GM21717 (cell line): ENCODE measurements around the gene SAP30L.
A peak's percentile ranks its signal among the peaks of the same experiment; 100 is the strongest.

Experiments used
- ATAC-seq: cut with Tn5 transposase; IDR thresholded peaks from one replicate; pipeline ENCODE4 v1.9.1; 2021; ENCODE audit warnings: mild to moderate bottlenecking, moderate library complexity; ENCODE audit not compliant: unreplicated experiment

Gene SAP30L

DNA sequence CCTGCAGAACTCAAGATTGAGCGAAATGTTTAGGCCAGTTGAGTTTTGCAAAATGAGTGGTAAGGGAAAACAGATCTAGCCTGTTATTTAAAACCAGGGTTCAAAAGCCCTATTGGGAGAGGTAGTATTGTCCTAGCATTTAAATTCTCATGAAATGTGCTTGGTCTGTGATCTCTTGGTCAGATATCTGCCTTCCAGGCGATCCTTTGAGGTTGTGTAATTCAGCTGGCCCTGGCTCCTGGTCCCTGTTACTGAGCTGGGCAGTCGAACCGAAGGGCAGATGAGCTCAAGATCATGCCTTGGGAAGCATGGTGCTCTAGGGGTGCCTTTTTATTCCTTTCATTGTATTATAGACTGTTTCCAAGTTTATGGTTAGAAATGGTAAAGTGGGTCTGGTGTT is 14.4 kb downstream of the SAP30L start:
- no peak for ATAC-seq

DNA sequence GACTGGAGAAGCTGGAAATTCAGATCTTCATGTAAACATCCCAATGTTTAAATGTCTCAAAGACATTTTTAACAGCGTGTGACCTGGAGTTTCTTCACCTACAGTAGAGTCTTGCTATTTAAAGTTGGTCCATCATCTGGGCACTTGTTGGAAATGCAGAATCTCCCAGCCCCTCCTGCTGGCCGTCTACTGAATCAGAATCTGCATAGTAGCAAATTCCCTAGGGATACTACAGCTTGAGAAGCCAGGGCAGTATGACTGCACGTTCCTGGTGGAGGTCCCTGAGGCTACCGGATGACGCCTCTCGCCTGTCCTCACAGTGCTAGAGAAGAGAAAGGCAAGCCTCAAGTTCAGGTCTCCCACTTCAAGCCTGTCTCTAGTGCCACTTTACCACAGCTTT is 15.7 kb downstream of the SAP30L start:
- no peak for ATAC-seq

DNA sequence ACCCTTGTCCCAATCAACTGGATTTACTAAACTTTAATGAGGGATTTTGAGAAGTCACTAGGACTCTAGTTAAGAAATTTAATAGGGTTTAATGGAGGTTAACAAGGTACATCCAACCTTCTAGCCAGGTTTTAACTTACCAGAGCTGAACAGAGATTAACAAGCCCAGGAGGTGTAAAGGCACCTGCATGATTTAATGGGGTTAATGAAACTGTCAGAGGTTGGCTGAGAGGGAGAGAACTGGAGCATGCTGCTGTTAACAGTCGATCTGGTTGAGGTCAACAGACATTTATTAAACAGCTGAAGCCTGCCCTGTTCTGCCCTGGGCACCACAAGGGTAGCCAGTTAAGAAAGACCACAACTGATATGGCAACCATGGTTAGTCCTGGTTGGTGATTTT is 18.6 kb downstream of the SAP30L start:
- no peak for ATAC-seq

DNA sequence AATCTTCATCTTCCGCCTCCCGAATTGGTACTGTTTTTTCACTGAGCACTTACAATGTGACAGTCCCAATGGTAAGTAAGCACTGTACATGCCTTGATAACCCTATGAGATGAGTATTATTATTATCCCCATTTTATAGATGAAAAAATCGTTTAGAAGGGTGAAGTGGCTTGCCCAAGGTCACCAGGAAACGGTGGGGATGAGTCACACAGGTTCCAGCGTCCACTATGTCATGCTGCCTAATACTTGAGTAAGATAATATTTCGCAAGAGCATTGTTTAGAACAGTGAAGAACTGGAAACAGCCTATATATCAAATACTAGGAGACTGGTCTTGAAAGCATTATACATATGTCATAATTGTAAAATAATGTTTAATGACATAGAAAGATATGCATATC is 19.4 kb downstream of the SAP30L start:
- no peak for ATAC-seq

DNA sequence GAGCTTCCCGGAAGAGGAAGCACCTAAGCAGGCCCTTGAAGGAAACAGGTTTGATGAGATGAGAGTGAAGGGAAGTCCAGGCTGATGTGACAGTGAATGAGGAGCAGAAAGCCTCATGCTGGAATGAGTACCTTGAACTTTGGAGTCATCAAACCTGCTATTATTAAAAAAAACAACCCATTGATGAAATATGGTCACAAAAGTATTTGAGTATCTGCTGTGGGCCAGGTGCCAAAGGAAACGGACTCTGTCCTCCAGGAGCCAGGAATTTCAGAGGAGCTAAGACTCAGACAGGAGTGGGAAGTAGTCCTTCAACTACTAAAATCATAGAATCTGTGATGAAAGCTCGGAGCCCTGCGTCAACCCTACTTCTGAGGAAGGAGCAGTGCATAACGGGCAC is 20.4 kb downstream of the SAP30L start:
- no peak for ATAC-seq

DNA sequence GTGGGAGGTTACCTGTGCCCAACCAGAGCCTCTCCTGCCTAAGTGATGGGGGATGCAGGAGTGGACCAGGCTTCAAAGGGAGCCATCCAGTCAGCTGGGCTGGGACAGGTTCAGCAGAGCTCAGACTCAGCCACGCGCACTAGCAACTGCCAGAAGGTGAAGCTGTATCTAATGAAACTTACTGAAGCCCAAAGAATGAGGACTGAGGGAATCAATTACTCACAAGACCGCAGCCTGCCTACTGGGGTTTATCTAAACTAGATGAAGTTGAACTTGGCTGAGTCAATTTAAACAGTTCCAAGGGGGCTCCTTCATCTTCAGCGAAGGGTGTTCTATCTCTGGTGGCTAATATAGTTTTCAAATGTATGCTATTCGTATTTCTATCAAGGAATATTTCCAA is 20.9 kb downstream of the SAP30L start:
- ATAC-seq, result no peak

DNA sequence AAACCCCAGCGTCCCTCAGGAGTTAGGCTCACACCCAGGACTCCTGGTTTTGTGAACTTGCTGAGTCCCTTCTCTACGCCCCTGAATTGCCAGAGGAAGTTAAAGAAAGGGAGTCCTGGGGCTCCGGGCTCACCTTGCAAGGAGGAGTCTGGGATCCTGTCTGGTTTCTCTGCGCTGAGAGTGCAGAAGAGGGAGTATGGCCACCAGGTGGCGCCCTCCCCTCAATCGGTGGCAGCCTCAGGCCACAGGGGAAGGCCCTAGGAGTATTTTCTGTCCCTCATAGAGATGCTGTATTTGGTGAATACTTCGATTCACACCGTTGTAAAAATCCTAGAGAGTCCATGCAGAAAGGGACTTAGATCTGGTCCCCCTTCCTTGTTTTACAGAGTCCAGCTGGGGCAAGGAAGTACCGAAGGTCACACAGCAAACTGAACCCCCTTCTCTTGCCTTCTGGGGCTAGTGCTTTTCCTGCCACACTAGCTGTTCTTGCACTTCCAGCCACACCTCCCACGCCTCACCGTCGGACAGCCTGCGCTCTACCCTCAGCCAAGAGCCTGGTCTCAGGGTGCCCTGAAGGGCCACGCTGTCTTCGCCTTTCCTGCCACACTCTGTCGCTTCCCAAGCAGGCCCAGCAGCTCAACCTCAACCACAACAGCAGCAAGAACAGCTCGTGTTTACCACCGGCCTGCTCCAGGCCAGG is 22.0 kb downstream of the SAP30L start:
- peak; percentile 92 for ATAC-seq

DNA sequence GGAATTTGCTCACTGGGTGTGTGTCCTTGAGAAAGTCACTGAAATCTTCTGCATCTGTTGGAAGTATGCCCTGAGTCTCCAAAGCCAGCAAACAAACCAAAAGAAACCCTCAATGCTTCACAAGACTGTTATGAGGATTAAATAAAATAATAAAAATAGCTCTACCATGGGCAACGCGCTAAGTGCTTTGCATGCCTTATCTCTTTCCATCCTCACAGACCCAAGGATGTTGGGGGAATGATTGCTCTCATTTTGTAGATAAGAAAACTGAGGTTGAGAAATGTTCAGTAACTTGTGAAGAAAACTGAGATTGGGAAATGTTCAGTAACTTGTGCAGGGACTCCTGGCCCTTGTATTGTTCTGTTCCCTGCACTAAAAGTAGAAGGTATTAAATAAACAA is 24.3 kb downstream of the SAP30L start:
- no peak for ATAC-seq

DNA sequence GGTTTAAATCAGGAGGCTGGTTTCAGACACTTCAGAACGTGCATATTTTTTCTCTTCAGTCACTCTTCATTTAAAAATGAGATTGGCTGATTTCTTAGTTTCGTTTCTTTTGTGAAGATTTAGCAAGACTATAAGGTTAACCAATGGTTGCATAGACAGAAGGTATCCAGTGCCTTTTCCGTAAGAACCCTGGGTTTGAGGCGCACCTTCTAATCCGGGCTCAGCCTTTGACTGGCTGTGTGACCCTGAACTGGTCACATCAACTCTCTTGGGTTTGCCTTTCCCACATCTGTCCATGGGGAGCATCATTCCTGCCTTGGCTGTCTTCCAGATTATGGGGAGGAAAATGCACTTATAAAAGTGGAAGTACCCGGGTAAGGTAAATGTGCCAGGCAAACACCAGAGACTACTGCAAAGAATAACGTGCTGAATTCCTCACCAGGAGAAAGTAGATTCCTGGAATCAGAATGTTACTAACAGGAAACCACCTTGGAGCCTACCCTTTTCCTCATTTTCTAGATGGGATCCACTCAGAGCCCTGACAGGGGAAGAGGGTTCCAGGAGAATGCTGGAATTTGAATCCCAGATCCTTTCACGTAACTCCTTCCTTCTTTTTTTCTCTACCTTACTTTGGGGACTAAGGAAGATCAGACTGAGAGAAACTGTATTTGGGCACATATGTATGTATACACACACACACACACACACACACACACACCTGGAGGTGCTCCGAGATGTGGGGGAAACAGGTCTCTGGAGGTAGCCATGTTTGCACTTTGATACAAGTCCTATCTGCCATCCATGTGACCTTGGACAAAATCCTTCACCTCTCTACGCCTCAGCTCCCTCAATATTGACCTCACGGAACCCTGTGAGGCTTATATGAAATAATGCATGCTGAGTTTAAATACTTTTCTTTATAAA is 25.4 kb downstream of the SAP30L start:
- no peak for ATAC-seq

DNA sequence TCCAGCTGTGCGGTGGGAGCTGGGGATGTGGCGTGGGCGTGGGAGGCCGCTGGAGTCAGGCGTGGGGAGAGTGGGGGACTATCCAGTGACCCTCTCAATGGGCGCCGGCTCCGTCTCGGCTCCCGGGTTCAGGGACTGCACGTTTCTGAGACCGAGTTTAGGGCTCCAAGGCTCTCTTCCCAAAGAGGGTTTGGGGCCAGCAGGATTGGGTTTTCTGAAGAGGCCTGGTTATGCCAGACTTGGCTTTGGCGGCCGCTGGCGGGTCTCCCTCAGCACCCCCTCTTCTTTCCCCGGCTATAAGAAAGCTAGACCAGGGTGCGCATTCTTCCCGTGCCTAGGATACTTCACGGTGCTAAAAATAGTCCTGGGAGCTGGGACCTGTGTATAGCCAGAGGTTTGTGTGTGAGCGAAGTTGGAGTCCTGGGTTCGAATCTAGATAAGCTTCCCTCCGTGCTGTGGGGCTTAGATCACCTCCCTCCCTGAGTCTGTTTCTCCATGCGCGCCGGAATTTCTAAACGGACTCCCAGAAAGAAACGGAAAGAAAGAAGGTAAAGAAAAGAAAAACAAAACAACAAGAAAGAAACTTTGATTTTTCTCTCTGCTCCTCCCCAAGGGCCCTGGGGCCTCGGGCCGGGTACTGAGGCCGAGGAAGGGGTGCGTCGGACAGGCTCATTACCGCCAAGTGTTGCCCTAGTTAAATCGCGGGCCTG is 27.2 kb downstream of the SAP30L start:
- ATAC-seq, result no peak

DNA sequence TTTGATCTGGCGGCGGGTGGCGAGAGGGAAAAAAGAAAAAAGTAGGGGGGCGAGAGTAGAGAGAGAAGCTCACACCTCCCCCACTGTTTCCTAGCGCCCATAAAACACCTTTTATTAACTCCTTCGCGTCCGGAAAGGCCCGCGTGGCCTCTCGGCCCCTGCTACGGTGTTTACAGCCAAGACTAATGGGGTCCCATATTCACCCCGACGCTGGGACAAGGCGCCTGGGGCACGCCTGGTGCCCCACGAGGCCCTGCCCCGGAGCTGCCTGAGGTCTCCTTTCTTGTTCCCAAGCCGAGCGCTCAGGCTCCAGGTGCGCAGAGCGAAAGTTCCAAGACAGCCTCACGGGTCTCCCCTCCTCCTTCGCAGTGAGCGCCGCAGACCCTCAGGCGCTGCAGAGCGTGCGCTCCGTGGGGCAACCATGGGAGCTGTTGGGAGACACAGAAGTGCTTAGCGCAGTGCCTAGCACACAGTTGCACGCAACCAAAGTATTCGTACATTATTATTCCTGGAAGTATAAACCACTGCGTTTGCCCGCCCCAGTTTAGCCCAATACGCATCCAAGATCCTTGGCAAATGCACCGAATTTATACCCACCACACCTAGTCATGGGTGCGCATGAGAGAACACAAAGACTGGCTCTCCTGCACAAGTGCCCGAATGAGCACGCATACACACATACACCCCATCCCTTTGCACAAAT is 27.9 kb downstream of the SAP30L start:
- no peak for ATAC-seq

DNA sequence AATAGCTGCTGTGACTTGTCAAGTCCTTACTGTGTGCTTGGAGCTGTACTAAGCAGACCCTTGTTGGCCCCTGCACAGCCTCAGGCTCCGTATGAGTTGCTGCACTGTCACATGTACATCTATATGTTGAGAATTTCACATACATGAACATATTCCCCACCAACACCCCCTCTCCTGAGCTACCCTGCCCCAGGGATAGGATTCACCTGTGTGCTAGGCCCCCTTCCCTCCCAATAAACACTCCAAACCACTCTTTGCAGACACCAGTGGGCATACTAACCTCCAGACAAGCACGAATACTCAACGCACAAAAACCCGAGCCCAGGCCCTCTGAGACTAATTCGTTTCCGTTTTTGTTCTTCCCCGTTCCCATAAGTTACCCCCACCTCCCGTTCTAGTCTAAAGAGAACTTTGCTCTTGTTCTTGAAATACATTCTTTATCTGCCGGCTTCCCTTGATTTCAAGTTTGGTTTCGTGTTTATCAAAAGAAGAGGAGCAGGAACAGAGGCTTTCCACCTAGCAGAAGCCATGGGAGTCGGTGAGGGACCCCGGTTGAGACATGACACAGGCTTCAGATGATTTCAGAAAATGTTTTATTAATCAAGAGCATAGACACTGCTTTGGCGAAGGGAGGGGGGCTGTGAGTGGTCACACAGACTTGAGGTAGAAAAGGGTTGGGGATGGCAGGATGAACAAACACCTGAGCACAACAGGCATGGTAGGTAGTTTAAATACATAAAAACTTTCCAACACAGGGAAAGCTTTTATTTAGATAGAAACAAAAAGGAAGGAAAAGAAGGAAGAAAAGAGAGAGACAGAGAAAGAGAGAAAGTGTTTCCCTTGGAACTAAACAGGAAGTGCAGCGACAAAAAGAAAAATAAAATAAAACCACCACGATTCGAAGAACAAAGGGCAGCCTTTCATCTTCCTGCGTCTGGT is 28.9 kb downstream of the SAP30L start:
- ATAC-seq, result no peak

DNA sequence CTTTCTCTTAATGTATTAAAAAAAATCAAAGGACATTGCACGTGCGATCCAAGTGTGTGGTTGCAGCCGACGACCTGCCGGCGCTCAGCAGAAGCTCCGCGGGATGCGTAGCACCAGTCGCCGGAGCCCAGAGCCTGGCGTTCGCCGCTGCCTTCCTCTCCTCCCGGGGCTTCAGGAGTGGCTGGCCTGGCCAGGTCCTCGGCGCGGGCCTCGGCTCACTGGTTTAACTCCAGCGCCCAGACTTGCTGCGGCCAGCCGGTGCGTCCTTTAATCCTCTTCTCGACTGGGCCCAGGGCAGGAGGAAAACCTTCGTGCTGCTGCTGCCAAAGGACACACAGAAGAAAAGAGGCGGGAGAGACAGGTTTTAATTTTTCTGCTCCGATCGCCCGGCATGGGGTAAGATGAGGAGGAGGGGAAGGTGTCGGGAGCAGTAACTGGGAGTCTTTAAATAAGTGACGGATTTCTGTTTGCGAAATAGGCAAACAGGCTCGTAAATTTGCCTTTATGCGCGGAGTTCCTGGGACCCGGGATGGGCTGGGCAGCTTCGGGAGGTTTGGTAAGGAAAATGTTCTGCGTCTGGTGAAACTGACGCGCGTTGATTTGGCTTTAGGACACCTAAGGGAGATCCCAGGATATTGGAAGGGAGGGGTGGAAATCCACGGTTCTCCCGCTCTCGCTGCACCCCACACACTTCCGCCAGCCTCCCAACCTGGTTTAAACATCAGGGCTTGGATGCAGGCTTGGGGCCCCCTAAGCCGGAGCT is 30.0 kb downstream of the SAP30L start:
- no peak for ATAC-seq

DNA sequence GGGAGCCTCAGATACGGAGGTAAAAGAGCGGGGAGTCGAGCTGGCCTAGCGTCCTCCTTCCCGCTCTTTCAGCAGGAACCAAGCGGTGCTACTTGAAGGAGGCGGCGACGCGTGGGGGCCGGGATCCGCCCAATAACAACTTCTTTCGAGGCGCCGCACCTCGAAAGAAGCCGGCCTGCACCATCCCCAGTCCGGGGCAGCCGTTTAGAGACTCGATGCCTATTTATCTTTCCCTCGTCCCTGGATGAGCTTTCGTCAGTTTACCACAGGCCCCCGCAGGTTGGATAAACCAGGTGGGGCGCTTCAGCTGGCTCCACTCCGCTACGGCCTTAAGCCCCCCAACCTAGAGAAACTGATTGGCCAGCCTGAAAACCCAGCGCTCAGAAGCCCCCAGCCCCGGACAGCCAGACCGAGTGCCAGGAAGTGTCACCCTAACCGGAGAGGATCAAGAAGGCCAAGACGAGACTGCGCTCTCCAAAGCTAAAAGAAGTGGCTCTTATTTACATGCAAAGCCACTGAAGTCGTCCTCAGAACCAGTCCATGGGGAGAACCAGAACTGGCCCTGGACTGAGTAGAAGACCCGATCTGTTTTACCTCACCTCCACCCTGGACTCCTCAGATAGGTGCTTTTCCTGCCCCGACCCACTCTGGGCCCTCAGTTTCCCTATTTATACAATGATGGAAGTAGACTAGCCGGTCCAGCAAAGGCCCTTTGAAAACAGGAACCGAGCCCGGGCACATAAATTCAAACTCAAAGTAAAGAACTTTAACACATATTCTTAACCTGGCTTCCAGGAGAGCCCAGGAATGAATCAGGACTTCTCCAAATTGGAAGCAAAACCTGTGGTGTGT is 30.8 kb downstream of the SAP30L start:
- ATAC-seq, result no peak

DNA sequence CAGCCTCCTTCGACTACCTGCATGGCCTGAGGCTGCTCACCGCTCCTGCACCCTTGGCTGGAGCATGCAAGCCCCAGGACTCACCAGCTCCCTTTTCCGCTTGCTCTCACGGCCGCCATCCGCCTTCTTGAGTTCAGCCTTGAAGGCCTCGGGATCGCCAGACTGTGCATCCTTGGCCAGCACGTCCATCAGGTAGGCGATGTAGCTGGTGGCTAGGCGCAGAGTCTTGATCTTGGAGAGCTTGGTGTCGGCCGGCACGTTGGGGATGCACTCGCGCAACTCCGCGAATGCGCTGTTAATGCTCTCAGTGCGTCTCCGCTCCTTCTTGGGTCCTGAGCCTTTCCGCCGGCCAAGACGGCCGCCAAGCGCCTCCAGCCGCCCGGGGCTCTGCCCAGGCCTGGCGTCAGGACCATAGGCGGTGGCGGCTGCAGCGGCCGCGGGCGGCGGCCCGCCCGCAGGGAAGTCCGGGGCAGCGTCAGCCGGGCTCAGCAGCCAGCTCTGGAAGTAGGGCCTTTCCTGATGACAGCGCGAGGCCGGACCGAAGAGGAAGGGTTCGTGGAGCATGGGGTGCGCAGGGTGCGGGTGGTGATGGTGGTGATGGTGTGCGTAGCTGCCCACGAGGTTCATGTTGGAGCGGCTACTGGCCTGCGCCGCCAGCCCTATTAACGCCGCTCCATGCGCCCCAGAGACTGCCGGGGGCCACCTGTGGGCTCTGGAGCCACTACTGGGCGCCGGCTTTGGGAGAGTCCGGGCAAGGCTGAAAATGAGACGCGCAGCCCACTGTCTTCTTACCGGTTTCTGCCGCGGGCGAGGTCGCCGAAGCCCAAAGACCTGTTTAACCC is 31.8 kb downstream of the SAP30L start:
- ATAC-seq, result no peak

DNA sequence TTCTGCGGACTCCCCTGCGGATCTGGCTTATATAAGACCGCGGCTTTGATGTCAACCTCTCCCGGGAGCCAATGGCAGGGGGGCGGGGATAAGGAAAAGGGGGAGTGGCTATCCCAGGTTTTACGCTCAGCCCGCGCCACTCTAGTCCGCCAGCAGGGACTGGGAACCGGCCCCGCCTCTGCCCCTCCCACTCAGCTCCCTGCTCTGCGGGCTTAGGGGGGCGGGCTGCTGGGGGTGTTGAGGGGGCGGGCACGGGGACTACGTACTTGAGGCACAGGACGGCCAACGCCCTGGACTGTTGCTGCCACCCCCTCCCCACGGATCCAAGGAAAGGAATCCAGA is 32.4 kb downstream of the SAP30L start, which contains the start of gene HAND1:
HAND1 (minus strand) TSS at position 4 of the 342 bp plus-strand sequence. CDS start 219 bp downstream, outside the sequence.
- ATAC-seq, result no peak

DNA sequence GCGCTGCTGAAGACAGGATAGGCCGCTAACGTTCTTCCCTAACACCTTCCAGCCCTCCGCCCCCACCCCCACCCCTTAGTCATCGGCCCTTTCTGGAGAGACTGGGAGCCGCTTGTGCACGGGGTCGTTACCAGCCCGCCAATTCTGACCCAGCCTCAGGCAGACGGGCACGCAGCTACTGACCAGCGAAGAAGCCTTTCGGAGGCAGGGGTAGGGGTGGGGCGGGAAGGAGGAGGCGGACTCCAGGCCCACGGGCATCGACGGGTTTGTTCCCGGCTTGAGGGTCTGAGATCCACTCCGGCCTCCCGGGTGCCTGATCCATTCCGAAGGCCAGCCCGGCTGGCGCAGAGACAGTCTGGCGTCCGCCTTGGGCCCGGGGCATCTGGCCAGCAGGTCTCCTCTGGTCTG is 33.0 kb downstream of the SAP30L start:
- no peak for ATAC-seq
